ENCODE data around the gene SF1. TPM values are rescaled to one million over a fixed set of nuclear protein-coding genes. Genes with fewer than 3 reads are reported as not detected.

SF1 gene
- total and polyA plus RNA-seq, 9 of the 15 experiments (the other 6 are each of a cell fraction or from before 2014, with no cell fraction given), result 13.1 to 334 (median 111) TPM

- no peak for TF ChIP-seq NFIC (IDR thresholded peaks at IDR 0.05)
- peak; percentile 67; the same call in 1 of the 2 replicates for TF ChIP-seq RB1 (IDR thresholded peaks at IDR 0.05; ENCODE audit: low read depth)
- TF ChIP-seq ETS1 (conservative IDR thresholded peaks at IDR 0.05; ENCODE audit: control insufficient read depth, low read depth, low read length), result peak; percentile 97
- peak; percentile 73; the same call in 1 of the 2 replicates for TF ChIP-seq XRCC5 (IDR thresholded peaks at IDR 0.05; ENCODE audit: low read depth, low read length)
- TF ChIP-seq KDM4B (IDR thresholded peaks at IDR 0.05; ENCODE audit: borderline replicate concordance in 2 of 2, low read depth in 1 of 2), result no peak
- TF ChIP-seq TBL1XR1 (IDR thresholded peaks at IDR 0.05; ENCODE audit: low read length in 2 of 2), result peak in 1 of 2 experiments; percentile 59; a peak in 2 of 4 replicates
- TF ChIP-seq JUN (IDR thresholded peaks at IDR 0.05; ENCODE audit: borderline replicate concordance, low read depth, low read length), result no peak
- TF ChIP-seq JUN (CRISPR knock-in tag; IDR thresholded peaks at IDR 0.05; ENCODE audit: borderline replicate concordance), result no peak
- TF ChIP-seq ZNF175 (CRISPR knock-in tag; IDR thresholded peaks at IDR 0.05; ENCODE audit: low read depth), result peak; percentile 62; the same call in 1 of the 2 replicates
- no peak for TF ChIP-seq ATF1 (CRISPR knock-in tag; IDR thresholded peaks at IDR 0.05)
- TF ChIP-seq ATF1 (tag; IDR thresholded peaks at IDR 0.05), result peak; percentile 66
- peak; percentile 63 to 70 for TF ChIP-seq MAZ (CRISPR knock-in tag; conservative IDR thresholded peaks at IDR 0.05 in 1 of 2, IDR thresholded peaks at IDR 0.05 in 1 of 2)
- TF ChIP-seq KDM5B (IDR thresholded peaks at IDR 0.05; ENCODE audit: insufficient replicate concordance, low read depth, low read length), result peak; percentile 59
- peak; percentile 91 for TF ChIP-seq POLR2G (IDR thresholded peaks at IDR 0.05; ENCODE audit: low read depth, low read length)
- peak; percentile 85 for TF ChIP-seq MBD2 (IDR thresholded peaks at IDR 0.05; ENCODE audit: borderline replicate concordance, low read depth)
- TF ChIP-seq HMG20A (CRISPR knock-in tag; conservative IDR thresholded peaks at IDR 0.05), result no peak
- TF ChIP-seq CTBP1 (IDR thresholded peaks at IDR 0.05; ENCODE audit: borderline replicate concordance), result peak; percentile 33; the same call in 1 of the 2 replicates
- peak; percentile 74 to 87 for TF ChIP-seq MNT (conservative IDR thresholded peaks at IDR 0.05)
- no peak for TF ChIP-seq RHOXF2B (CRISPR knock-in tag; conservative IDR thresholded peaks at IDR 0.05)
- 0 out of 2 replicates have a peak, but pooled peaks have one; percentile 17 for TF ChIP-seq MXI1 (IDR thresholded peaks at IDR 0.05; ENCODE audit: low read depth, low read length)
- TF ChIP-seq ZFX (CRISPR knock-in tag; IDR thresholded peaks at IDR 0.05), result peak; percentile 97
- TF ChIP-seq ZNF165 (CRISPR knock-in tag; IDR thresholded peaks at IDR 0.05; ENCODE audit: borderline replicate concordance), result no peak
- TF ChIP-seq THAP12 (CRISPR knock-in tag; IDR thresholded peaks at IDR 0.05), result peak; percentile 24; the same call in 1 of the 2 replicates
Measured at GRCh38 chr11:64810271-64810890, 32.0 kb upstream of the SF1 start, which contains the start of gene MEN1 (continued).

Measured in K562 (cell line).